SK-N-SH (cell line): ENCODE data around the gene LRMDA. TPM values are rescaled to one million over a fixed set of nuclear protein-coding genes. Genes with fewer than 3 reads are reported as not detected.
A peak's percentile ranks its signal among the peaks of the same experiment; 100 is the strongest.

ENCODE experiments used
- CTCF ChIA-PET: fragments of 300-600, 350-600 bp; formaldehyde crosslinking; extraction: SDS; loops from one replicate; lab custom pipeline; 2021; lab: Yijun Ruan, JAX
- POLR2A ChIA-PET: fragments of 350-600 bp; sonication (Branson Sonifier 250); formaldehyde crosslinking; extraction: SDS; loops from one replicate; lab custom pipeline; 2020; ENCODE audit warnings: antibody characterized with exemption, inconsistent platforms; lab: Yijun Ruan, JAX
- DNase-seq: peaks from one replicate; pipeline ENCODE4 v3.0.0; 2012
- H2AFZ ChIP-seq: fragments of 200-600 bp; sonication (generic); 2 replicates; pipeline ENCODE4 v1.8.1; 2016; ENCODE audit warnings: antibody characterized with exemption, mild to moderate bottlenecking, low read depth
- H3F3A ChIP-seq: fragments of 200-600 bp; sonication (generic); replicated peaks from 2 replicates; pipeline ENCODE3; 2016; ENCODE audit warnings: antibody characterized with exemption, mild to moderate bottlenecking; ENCODE audit not compliant: insufficient read depth
- H3K27ac ChIP-seq, 2 experiments: fragments of 200-500 bp in 1 of 2; fragments of 200-600 bp in 1 of 2; sonication (Bioruptor generic) in 1 of 2; sonication (generic), shearing (Covaris generic) in 1 of 2; 2 replicates each; pipeline versions ENCODE4 v1.5.1 to v1.6.1; 2014 to 2016; ENCODE audit warnings: low read depth in 2 of 2, inconsistent platforms in 1 of 2, low read length in 1 of 2, mild to moderate bottlenecking in 1 of 2, mixed read lengths in 1 of 2
- H3K27me3 ChIP-seq: fragments of 200-600 bp; sonication (generic), shearing (Covaris generic); 2 replicates; pipeline ENCODE4 v1.6.1; 2016; ENCODE audit warnings: mixed run types; ENCODE audit not compliant: insufficient read depth
- H3K36me3 ChIP-seq, 2 experiments: fragments of 200-500 bp in 1 of 2; fragments of 200-600 bp in 1 of 2; sonication (Bioruptor generic) in 1 of 2; sonication (generic) in 1 of 2; replicated peaks in 1 of 2; 2 replicates each; pipeline versions ENCODE3 to v1.5.1; 2014 to 2016; ENCODE audit warnings: low read length in 1 of 2, mild to moderate bottlenecking in 1 of 2; ENCODE audit not compliant: insufficient read depth in 2 of 2, control insufficient read depth in 1 of 2
- H3K4me1 ChIP-seq, 2 experiments: fragments of 200-500 bp in 1 of 2; fragments of 200-600 bp in 1 of 2; sonication (Bioruptor generic) in 1 of 2; sonication (generic), shearing (Covaris generic) in 1 of 2; 2 replicates each; pipeline versions ENCODE4 v1.5.1 to v1.6.1; 2014 to 2016; ENCODE audit warnings: low read depth in 1 of 2, low read length in 1 of 2, mixed run types in 1 of 2; ENCODE audit not compliant: insufficient read depth in 2 of 2, control insufficient read depth in 1 of 2
- H3K4me2 ChIP-seq: fragments of 200-600 bp; sonication (generic), shearing (Covaris generic); 2 replicates; pipeline ENCODE4 v1.6.1; 2017; ENCODE audit warnings: mixed run types
- H3K4me3 ChIP-seq, 2 experiments: fragments of 200-500 bp in 1 of 2; fragments of 200-600 bp in 1 of 2; sonication (Bioruptor generic) in 1 of 2; sonication (generic), shearing (Covaris generic) in 1 of 2; 2 replicates each; pipeline versions ENCODE4 v1.5.1 to v1.8.1; 2014 to 2016; ENCODE audit warnings: low read depth in 2 of 2, inconsistent platforms in 1 of 2, low read length in 1 of 2, mild to moderate bottlenecking in 1 of 2, mixed read lengths in 1 of 2, moderate library complexity in 1 of 2
- H3K79me2 ChIP-seq: fragments of 200-600 bp; sonication (generic); 2 replicates; pipeline ENCODE4 v1.8.1; 2017; ENCODE audit warnings: mild to moderate bottlenecking; ENCODE audit not compliant: insufficient read depth
- H3K9ac ChIP-seq: fragments of 200-600 bp; sonication (generic); 2 replicates; pipeline ENCODE4 v1.6.1; 2017; ENCODE audit warnings: mixed run types
- H3K9me2 ChIP-seq: fragments of 200-600 bp; sonication (generic); 2 replicates; pipeline ENCODE4 v1.6.1; 2017; ENCODE audit warnings: mixed run types
- H3K9me3 ChIP-seq: fragments of 200-600 bp; sonication (generic); 2 replicates; pipeline ENCODE4 v1.6.1; 2017; ENCODE audit warnings: mixed run types, mild to moderate bottlenecking, moderate library complexity
- H4K20me1 ChIP-seq: fragments of 200-600 bp; sonication (generic); 2 replicates; pipeline ENCODE4 v1.6.1; 2017; ENCODE audit warnings: mild to moderate bottlenecking, mixed run types; ENCODE audit not compliant: insufficient read depth
- CHD2 ChIP-seq: fragments of 150-350 bp; IDR thresholded peaks from 2 replicates; pipeline ENCODE4 v1.6.1; 2018; ENCODE audit warnings: low read length; ENCODE audit not compliant: partially characterized antibody
- ELF1 ChIP-seq: IDR thresholded peaks from 2 replicates; pipeline ENCODE4 v1.4.0; 2012
- FOSL2 ChIP-seq: IDR thresholded peaks from 2 replicates; pipeline ENCODE4 v1.4.0; 2012; ENCODE audit warnings: low read depth, mild to moderate bottlenecking, moderate library complexity, borderline replicate concordance
- FOXJ3 ChIP-seq: sonication (generic); formaldehyde crosslinking; IDR thresholded peaks from 2 replicates; pipeline ENCODE4 v1.5.1; 2020; ENCODE audit warnings: mild to moderate bottlenecking, missing genetic modification reagents
- FOXM1 ChIP-seq: IDR thresholded peaks from 2 replicates; pipeline ENCODE4 v1.4.0; 2012; ENCODE audit warnings: low read depth, mild to moderate bottlenecking
- GABPA ChIP-seq: IDR thresholded peaks from 2 replicates; pipeline ENCODE4 v1.4.0; 2012; ENCODE audit warnings: low read depth, mild to moderate bottlenecking
- GATA2 ChIP-seq: sonication (generic); formaldehyde crosslinking; IDR thresholded peaks from 2 replicates; pipeline ENCODE4 v1.5.0; 2020; ENCODE audit warnings: mild to moderate bottlenecking, missing genetic modification reagents
- IRF3 ChIP-seq: fragments of 150-350 bp; IDR thresholded peaks from 2 replicates; pipeline ENCODE4 v1.6.1; 2016; ENCODE audit warnings: mild to moderate bottlenecking, low read depth, low read length
- MEF2A ChIP-seq: IDR thresholded peaks from 2 replicates; pipeline ENCODE4 v1.4.0; 2012; ENCODE audit warnings: low read depth, borderline replicate concordance
- NRF1 ChIP-seq: IDR thresholded peaks from 2 replicates; pipeline ENCODE4 v1.6.1; 2012; ENCODE audit warnings: low read depth, mild to moderate bottlenecking, low read length
- POLR2AphosphoS5 ChIP-seq: IDR thresholded peaks from 2 replicates; pipeline ENCODE4 v1.6.1; 2012; ENCODE audit warnings: low read depth, low read length
- RAD21 ChIP-seq: IDR thresholded peaks from 2 replicates; pipeline ENCODE4 v1.6.1; 2012; ENCODE audit warnings: mild to moderate bottlenecking, low read length
- REST ChIP-seq: IDR thresholded peaks from 2 replicates; pipeline ENCODE4 v1.6.1; 2012; ENCODE audit warnings: mild to moderate bottlenecking, low read depth, low read length, moderate library complexity
- TEAD4 ChIP-seq: IDR thresholded peaks from 2 replicates; pipeline ENCODE4 v1.4.0; 2012; ENCODE audit warnings: mild to moderate bottlenecking, borderline replicate concordance; ENCODE audit not compliant: insufficient read depth
- WGBS: methylation state at CpG from one replicate; pipeline ENCODE4 v1.1.6; 2017; ENCODE audit warnings: low lambda C conversion rate; 5-methylcytosine and 5-hydroxymethylcytosine counted together
- polyA plus RNA-seq, 3 experiments: library from polyadenylated mRNA; depleted of rRNA; stranded (reverse); fragments of >200 nt; gene quantifications; 2 replicates each; pipeline ENCODE4 v1.2.3, GENCODE V29; 2012
- TF ChIP-seq, protein P1 (sequence below): fragments of 200-600 bp; sonication (generic); IDR thresholded peaks from 2 replicates; pipeline ENCODE4 v1.6.1; 2017; ENCODE audit warnings: antibody characterized with exemption, mild to moderate bottlenecking, moderate library complexity
- TF ChIP-seq, protein P2 (sequence below): IDR thresholded peaks from 2 replicates; pipeline ENCODE4 v1.4.0; 2012; ENCODE audit warnings: low read depth
- TF ChIP-seq, protein P3 (sequence below): fragments of 150-350 bp; IDR thresholded peaks from 2 replicates; pipeline ENCODE4 v1.6.1; 2017; ENCODE audit warnings: antibody characterized with exemption, low read length, low read depth, borderline replicate concordance

LRMDA gene
- polyA plus RNA-seq, 1 of the 3 experiments (the other 2 are of a cell fraction): 0.95 TPM

DNA sequence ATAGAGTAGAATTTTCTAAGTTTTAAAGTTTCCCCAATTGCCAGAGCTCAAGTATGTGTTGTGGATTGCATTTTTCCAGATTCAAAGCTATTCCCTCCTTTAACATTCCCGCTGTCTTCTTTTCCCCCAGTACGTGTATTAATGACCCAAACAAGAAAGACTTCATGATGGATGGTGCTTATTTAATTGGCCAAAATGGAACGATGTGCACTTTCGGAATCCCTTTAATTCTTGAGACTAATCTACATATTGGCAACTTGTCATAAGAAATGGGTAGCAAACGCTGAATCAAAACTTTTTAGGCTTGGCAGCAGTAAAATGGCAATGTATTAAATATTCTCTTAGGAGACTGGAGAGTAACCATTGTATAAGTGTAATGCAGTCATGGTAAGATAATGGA lies 753.2 kb downstream of the LRMDA start:
- DNase-seq: no peak
- H3K4me1 ChIP-seq: peaks cover 0 to 15% of the 10 kb centered on the region in 2 experiments; a peak in 2 of 4 replicates
- no peaks in the 10 kb centered on the region for H3K79me2 ChIP-seq
- no peaks in the 10 kb centered on the region for H3K36me3 ChIP-seq
- TF ChIP-seq NRF1: no peak
- TF ChIP-seq, protein P1, sequence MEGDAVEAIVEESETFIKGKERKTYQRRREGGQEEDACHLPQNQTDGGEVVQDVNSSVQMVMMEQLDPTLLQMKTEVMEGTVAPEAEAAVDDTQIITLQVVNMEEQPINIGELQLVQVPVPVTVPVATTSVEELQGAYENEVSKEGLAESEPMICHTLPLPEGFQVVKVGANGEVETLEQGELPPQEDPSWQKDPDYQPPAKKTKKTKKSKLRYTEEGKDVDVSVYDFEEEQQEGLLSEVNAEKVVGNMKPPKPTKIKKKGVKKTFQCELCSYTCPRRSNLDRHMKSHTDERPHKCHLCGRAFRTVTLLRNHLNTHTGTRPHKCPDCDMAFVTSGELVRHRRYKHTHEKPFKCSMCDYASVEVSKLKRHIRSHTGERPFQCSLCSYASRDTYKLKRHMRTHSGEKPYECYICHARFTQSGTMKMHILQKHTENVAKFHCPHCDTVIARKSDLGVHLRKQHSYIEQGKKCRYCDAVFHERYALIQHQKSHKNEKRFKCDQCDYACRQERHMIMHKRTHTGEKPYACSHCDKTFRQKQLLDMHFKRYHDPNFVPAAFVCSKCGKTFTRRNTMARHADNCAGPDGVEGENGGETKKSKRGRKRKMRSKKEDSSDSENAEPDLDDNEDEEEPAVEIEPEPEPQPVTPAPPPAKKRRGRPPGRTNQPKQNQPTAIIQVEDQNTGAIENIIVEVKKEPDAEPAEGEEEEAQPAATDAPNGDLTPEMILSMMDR: no peak
- TF ChIP-seq GATA2 (CRISPR knock-in tag): no peak
- TF ChIP-seq, protein P2, sequence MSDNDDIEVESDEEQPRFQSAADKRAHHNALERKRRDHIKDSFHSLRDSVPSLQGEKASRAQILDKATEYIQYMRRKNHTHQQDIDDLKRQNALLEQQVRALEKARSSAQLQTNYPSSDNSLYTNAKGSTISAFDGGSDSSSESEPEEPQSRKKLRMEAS: no peak
- TF ChIP-seq, protein P3, sequence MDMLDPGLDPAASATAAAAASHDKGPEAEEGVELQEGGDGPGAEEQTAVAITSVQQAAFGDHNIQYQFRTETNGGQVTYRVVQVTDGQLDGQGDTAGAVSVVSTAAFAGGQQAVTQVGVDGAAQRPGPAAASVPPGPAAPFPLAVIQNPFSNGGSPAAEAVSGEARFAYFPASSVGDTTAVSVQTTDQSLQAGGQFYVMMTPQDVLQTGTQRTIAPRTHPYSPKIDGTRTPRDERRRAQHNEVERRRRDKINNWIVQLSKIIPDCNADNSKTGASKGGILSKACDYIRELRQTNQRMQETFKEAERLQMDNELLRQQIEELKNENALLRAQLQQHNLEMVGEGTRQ: no peak
- TF ChIP-seq CHD2: no peak
- no peak for TF ChIP-seq FOSL2
- no peak for TF ChIP-seq FOXM1
- no peak for TF ChIP-seq FOXJ3
- TF ChIP-seq GABPA: no peak
- no peak for TF ChIP-seq RAD21
- no peak for TF ChIP-seq ELF1
- TF ChIP-seq MEF2A: no peak
- peaks cover 2% of the 10 kb centered on the region for H3F3A ChIP-seq
- POLR2A ChIA-PET: no interaction called here
- no peaks in the 10 kb centered on the region for H3K27me3 ChIP-seq
- no peaks in the 10 kb centered on the region for H3K9me2 ChIP-seq
- no peaks in the 10 kb centered on the region for H4K20me1 ChIP-seq
- peak overlapping the region in 1 of 2 experiments; percentile 88; a peak in 1 of 4 replicates for H3K27ac ChIP-seq
- no peak overlapping the region for H3K4me2 ChIP-seq
- CTCF ChIA-PET: interaction anchor here (1.0 kb wide), 1 partner anchor 11 kb away, joined by 3 read pairs; no protein-coding TSS in a partner anchor
- 91% methylated on average over 5 of the region's 5 CpGs for WGBS
- no peak overlapping the region for H3K9ac ChIP-seq
- H2AFZ ChIP-seq: no peak overlapping the region
- no peak overlapping the region for H3K4me3 ChIP-seq
- no peaks in the 10 kb centered on the region for H3K9me3 ChIP-seq

DNA sequence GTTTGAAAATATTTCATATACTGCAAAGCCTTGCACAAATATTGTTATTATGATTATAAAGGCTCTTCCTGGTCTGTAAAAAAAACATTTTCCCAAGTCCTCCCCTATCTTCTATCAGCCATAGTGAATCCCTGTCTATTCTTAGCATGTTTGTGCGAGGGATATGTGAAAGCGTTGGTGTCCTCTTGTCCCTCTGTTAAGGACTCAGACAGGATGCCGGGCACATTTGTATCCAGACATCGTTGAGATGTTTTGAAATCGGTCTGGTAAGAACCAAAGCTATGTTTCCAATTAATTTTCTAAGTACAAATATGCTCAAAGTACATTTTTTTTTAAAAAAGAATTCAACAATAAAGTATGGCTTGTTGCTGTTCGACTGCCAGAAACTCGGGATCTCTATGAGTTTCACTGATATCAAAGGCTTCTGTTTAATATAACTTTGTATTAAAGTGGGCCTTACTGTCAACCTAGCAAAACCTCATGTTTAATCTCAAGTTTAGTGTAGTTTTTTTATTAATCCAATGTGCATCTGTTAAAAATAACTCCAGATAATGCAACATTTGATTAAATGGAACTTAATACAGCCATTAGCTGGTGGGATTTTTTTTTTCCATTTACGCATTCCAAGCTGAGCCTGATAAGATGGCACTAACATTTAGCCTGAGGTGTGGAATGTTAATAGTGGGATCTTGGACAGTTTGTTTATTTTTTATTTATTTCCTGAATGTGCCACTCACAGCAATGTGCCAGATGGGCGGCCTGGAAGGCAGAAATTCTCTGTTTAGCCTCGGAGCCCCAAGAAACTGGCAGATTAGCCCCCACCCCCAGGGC lies 754.3 kb downstream of the LRMDA start:
- Histone ChIP-seq H3K4me1 (peaks cover 0 to 15% of the 10 kb centered on the region in 2 experiments; a peak in 2 of 4 replicates), H4K20me1 (no peaks in the 10 kb centered on the region), H3K9me2 (no peaks in the 10 kb centered on the region), H3K9me3 (no peaks in the 10 kb centered on the region), H3K27ac (peak overlapping the region in 1 of 2 experiments; percentile 88; a peak in 2 of 4 replicates), H3K9ac (no peak overlapping the region), H3K36me3 (no peaks in the 10 kb centered on the region), H3K4me3 (no peak overlapping the region), H3K79me2 (no peaks in the 10 kb centered on the region), H3F3A (peaks cover 2% of the 10 kb centered on the region), H2AFZ (peak overlapping the region; percentile 71; the same call in 1 of the 2 replicates), H3K4me2 (no peak overlapping the region), H3K27me3 (no peaks in the 10 kb centered on the region)
- peak; percentile 40 for DNase-seq
- ChIA-PET CTCF (interaction anchor here (1.0 to 1.3 kb wide), 3 partner anchors 10 to 118 kb away, joined by 3 to 5 read pairs (median 3); no protein-coding TSS in a partner anchor), POLR2A (interaction anchor here (1.0 to 1.1 kb wide), 2 partner anchors 71 to 786 kb away, joined by 3 read pairs; no protein-coding TSS in a partner anchor)
- WGBS: 35% methylated on average over 10 of the region's 10 CpGs
- TF ChIP-seq TEAD4 (peak; percentile 46; the same call in 1 of the 2 replicates), RAD21 (no peak), POLR2AphosphoS5 (peak; percentile 52; the same call in 1 of the 2 replicates), FOXM1 (no peak), FOSL2 (no peak), REST (no peak), IRF3 (no peak)
- TF ChIP-seq, protein P2: no peak
